ENCODE measurements around the gene TNP2.
"Not testable (repeated sequence)": the region's sequence is repeated elsewhere in the genome, so short reads cannot be mapped to it uniquely, and the experiment has no call there.

Gene TNP2

DNA sequence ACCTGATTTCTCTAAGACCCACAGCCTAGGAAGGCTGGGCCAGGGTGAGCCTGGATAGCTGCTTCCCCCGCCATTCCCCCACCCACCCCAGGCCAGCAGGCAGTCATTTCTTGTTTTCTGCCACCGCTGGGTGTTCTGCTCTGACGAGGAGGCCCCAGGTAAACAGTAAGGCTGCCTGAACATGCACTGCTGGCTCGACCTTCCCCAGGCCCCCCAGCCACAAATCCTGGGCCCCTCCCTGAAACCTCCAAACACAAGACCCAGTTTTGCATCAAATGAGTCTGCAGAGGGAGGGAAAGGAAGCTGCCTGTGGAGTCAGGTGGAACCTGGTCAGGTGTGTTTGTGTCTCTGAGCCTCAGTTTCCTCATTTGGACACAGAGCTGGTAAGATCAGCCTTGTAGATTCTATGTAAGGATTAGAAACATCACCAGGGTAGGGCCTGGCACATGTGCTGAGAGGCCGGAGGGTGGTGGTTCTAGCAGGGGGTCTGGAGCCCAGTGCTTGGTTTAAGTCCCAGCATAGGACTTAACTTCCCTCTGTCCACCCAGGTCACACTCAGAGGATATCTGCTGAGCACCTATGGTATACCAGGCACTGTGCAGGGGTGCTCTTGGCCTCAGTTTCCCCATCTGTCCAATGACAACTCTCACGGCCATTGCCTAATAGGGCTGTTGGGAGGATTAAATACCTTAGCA, 30.9 kb upstream of the TNP2 start:
- DNase-seq, result no peak

DNA sequence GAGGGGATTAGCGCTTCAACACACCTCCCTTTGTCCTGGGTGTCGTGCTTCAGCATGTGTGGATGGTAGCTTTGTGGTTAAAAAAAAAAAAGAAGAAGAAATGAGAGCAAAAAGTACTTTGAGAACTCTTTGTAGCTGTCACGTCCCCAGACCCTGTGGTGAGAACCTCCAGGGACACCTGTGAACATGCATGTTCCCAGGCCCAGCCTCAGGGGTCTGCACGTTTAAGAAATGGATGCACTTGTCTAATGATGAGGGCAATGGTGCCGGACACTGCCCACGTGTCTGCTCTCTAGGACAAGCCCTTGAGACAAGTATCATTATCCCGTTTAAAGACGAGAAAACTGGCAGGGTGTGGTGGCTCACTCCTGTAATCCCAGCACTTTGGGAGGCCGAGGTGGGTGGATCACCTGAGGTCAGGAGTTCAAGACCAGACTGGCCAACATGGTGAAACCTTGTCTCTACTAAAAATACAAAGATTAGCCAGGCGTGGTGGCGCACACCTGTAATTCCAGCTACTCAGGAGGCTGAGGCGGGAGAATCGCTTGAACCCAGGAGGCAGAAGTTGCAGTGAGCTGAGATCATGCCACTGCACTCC, 29.9 kb upstream of the TNP2 start:
- not testable (repeated sequence) for DNase-seq

DNA sequence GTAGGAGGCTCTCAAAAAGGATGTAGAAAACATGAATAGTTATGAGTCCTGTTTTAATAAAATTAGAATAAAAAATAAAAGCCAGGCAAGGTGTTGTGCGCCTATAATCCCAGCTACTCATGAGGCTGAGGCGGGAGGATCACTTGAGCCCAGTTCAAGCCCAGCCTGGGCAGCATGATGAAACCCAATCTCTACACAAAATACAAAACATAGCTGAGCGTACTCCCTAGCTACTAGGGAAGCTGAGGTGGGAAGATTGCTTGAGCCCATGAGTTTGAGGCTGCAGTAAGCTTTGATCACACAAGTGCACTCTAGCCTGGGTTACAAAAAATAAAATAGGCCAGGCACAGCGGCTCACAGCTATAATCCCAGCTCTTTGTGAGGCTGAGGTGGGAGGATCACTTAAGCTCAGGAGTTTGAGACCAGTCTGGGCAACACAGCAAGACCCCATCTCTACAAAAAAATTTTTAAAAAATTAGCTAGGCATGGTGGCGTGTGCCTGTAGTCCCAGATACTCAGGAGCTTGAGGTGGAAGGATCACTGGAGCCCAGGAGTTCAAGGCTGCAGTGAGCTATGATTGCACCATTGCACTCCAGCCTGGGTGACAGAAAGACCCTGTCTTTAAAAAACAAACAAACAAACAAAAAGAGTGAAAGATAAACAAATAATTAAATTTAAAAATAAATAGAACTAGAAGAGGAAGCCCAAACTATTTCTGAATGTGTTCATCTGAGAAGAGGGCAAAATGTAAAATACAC, 29.2 kb upstream of the TNP2 start:
- no peak for DNase-seq

DNA sequence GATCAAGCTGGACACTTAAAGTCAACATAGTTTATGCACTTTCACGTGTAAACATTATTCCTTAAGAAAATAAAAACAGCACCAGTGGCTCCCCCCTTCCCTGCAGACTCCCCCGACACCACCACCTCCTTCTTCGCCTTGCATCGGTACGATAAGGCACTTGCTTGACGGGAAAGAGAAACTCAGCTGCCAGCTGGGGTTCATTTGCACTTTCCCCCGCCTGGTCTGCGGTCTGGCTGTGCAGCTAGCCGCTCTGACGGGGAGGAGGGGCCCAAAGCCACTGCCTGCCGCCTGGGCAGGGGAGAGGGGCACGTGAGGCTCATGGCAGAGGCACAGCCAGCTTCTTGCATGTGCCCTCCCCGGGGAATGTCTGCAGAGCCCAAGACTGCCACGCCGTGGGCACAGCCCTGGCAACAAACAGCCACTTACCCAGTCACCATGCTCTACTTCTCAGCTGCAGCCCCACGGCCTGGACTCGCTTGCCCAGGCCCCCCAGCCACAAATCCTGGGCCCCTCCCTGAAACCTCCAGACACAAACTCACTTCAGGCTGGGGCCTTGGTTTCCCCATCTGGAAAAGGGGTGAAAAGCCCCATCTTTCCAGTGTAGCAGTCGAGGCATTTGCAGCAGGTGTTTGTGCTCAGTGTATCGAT, 28.5 kb upstream of the TNP2 start:
- peak; percentile 62 for DNase-seq

DNA sequence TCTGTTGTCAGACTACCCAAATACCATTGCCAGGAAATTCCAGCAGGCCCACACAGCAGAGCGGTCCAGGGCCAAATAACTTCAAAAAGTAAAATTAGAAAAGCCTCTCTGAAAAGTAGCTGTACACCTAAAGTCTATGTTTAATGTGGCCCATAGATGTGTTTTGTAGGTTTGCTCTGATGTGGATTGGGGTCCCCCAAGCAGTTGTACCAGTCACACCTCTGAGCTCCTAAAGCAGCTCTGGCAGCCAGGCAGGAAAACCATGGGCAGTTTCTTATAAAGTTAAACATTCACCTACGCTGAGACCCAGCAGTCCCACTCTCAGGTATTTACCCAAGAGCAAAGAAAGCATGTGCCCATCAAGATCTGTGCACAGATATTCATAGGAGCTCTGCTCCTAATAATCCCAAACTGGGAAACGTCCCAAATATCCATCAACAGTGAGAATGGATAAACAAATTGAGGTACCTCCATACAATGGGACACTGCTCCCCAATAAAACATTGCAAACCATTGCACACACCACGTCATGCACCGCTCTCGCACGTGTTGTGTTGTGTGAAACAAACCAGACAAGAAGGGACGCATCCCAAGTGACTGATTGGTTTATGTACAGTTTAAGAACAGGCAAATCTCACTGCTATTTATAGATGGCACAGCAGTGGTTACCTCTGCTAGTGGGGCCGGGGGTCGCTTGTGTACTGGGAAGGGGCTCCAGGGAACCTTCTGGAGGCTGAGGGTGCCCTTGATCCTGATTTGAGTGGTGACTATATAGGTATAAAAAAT, 27.8 kb upstream of the TNP2 start:
- no peak for DNase-seq

DNA sequence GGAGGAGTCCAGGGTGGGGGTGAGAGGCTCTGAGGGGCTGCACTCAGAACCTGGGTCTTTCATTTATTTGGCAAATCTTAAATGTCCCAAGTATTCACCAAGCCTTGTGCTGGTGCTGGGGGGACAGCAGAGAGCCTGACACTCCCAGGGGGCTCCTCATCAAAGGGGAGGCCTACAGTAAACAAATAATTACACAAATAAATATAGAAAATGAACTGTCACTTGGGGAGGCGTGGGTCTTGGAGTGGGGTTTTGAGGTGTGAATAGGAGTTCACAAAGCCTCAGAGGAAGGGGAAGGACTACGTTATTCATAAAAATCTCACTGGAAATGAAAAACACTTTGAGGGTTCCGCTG, 27.2 kb upstream of the TNP2 start:
- no peak for DNase-seq

DNA sequence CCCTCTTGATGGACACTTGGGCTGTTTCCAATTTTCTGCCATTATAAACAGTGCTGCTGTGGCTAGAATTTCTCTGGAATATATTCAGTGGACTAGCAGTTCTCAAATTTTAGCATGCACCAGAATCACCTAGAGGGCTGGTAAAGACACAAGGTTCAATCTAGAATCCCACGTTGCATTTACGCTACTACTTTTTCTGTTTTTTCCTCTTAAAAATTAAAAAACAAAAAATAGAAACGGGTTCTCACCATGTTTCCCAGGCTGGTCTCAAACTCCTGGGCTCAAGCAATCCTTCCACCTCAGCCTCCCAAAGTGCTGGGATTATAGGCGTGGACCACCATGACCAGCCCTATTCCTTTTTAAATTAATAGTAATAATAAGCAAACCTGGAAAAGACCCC, 26.5 kb upstream of the TNP2 start:
- no peak for DNase-seq

DNA sequence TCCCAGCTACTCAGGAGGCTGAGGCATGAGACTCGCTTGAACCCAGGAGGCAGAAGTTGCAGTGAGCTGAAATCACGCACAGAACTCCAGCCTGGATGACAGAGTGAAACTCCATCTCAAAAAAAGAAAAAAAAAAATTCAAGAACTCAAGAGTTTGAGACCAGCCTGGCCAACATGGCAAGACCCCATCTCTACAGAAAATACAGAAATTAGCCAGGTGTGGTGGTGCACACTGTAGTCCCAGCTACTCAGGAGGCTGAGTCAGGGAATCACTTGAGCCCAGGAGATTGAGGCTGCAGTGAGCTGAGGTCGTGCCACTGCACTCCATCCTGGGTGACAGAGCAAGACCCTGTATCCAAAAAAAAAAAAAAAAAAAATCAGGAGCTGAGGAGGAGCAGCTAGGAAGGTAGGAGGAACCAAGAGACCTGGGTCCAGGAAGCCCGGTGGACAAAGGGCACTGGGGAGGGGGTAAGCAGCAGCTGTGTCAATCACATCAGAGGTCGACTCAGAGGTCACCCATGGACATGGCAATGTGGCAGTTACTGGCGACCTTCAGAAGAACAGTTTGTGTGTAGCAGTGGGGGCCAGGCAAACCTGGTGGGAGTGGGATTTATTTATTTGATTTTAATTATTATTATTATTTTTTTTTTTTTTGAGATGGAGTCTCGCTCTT, 23.1 kb upstream of the TNP2 start:
- DNase-seq, result no peak

DNA sequence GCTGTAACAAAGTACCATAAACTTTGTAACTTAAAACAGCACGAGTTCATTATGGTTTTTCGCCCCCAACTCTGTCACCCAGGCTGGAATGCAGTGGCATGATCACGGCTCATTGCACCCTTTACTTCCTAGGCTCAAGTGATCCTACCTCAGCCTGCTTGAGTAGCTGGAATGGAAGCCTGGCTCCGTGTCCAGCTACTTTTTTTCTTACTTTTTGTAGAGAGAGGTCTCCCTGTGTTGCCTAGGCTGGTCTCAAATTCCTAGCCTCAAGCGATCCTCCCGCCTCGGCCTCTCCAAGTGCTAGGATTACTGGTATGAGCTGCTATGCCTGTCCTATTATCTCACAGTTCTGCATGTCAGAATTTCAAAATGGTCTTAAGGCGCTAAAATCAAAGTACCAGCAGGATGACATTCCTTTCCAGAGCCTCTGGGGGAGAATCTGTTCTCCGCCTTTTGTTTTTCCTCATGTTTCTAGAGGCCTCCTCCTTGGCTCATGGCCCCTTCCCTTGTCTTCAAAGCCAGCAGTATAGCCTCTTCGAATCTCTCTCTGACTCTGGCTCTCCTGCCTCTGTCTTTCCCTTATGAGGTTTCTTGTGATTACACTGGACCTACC, 22.1 kb upstream of the TNP2 start:
- no peak for DNase-seq

DNA sequence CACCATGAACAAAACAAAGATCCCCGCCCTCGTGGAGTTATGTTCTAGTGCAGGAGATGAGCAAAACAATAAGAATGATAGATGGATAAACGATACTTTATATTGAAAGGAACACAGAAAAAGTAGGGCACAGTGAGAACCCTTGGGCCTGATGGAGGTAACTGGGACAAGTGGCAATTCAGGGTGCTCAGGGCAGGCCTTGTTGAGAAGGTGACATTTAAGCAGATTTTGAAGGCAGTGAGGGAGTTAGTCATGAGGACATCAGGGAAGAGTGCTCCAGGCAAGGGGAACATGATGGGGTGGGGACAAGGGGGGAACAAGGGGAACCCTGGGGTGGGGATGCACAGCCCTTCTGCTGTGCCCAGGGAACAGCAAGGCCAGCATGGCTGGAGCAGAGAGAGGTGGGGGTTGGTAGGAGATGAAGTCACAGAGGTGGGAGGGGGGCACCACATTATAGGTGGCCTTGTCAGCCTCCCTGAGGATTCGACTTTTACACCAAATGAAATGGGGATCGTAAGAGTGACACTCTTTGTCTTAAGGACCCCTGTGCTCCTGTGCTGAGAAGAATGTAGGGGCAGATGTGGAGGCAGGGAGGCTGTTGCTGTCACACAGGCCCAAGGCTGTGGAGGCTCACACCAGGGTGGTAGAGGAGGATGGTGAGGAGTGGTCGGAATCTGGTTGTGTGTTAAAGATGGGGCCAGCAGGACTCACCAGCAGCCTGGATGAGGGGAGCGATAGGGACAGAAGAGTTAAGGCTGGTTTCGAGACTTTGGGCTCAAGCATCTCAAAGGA, 21.2 kb upstream of the TNP2 start:
- DNase-seq, result no peak

DNA sequence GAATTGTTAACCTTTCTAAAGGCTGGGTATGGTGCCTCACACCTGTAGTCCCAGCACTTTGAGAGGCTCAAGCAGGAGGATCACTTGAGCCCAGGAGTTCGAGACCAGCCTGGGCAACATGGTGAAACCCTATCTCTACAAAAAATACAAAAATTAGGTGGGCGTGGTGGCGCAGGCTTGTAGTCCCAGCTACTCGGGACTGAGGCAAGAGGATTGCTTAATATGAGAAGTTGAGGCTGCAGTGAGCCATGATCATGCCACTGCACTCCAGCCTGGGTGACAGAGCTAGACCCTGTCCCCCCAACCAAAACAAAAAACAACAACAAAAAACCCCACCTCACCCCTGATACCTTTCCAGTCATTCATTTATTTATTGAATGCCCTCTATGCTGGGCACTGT, 20.6 kb upstream of the TNP2 start:
- not testable (repeated sequence) for DNase-seq

DNA sequence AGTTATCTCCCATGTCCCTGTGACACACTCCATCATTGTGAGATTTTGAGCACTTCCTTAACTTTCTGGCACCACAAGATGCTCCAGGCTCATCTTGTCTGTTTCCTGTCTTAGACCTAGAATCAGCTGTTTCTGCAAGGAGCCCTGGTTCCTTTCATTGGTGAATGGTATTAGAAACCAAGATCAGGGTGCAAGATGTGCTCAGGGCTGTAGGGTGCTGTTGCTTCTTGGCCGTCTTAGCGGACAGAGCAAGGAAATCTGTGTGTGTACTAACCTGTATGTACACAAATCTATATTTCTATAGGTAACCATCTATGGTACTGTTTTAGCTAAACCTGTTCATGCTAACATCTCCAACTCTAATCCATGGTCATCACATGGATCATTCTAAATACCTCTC, 20.1 kb upstream of the TNP2 start:
- DNase-seq, result no peak

DNA sequence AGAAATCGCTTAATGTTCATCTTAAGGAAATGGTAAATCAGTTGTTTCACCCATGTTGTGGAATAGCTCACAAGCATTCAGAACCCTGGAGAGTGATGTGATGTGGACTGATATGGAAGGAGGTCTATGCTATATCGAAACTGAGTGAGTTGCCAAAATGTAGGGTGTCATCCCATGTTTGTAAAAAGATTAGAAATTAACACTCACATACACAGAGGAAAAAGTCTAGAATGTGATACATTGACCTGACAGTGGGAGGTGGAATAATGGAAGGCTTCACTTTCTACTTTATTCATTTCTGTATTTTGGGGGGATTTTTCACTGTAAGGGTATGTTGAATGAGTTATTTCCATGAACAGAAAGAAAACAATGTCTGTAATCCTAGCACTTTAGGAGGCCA, 16.7 kb upstream of the TNP2 start:
- DNase-seq, result no peak

DNA sequence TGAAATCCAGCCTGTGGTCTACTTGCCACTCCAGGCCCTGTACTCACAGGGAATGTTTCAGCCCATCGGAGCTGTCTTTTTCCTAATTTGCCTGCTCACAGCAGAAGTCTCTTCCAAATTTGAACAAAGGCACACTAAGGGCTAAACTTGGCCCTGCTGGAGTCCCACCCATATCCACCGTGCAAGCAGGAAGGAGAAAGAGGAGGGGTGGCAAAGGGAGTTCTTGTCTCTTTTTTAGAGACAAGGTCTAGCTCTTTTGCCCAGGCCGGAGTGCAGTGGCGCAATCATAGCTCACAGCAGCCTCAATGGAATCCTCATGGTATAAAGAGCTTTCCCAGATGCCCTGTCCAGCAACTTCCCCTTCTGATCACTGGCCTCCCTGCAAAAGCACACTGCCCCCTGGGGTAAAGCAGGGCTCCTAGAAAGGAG, 14.7 kb upstream of the TNP2 start:
- DNase-seq, result no peak

DNA sequence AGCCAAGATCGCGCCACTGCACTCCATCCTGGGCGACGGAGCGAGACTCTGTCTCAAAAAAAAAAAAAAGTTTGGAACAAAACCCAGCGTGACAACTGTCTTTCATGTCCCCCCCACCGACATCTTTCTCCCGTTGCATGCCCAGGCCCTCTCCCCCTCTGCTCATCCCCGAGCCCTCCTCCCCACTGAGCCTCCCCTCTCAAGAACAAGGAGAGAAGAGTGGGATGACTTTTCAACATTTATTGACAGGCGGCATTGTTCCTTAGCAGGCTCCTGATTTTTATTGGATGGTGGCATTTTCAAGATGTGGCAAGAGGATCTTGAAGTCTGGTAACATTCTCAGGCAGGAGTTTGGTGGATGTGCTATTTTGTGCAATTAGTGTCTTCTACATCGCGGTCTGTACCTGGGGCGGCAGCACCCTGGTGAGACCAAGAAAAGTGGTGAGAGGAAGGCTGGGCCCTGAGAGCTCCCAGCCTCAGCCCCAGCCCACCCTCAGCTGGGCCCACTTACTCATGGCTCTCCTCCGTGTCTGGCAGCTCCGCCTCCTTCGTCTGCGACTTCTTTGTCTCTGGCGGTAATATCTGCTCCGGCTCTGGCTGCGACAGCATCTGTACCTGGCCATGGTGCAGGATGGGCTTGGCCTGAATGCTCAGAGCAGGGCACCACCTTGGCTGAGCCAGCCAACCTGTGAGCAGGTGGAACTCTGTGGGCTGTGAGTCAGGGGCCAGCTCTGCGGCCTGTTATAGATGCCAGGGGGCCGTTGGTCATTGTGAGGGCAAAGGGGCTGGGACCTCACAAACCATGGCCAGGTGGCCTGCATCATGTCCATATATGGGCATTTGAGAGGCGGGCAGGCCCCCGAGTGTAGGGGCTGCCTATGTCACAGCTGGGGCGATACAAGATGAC, 11.7 kb upstream of the TNP2 start, which contains the start of gene PRM1:
PRM1 (minus strand) TSS at position 715 of the 907 bp plus-strand sequence; CDS start at position 623, 92 bp downstream.
- no peak for DNase-seq

DNA sequence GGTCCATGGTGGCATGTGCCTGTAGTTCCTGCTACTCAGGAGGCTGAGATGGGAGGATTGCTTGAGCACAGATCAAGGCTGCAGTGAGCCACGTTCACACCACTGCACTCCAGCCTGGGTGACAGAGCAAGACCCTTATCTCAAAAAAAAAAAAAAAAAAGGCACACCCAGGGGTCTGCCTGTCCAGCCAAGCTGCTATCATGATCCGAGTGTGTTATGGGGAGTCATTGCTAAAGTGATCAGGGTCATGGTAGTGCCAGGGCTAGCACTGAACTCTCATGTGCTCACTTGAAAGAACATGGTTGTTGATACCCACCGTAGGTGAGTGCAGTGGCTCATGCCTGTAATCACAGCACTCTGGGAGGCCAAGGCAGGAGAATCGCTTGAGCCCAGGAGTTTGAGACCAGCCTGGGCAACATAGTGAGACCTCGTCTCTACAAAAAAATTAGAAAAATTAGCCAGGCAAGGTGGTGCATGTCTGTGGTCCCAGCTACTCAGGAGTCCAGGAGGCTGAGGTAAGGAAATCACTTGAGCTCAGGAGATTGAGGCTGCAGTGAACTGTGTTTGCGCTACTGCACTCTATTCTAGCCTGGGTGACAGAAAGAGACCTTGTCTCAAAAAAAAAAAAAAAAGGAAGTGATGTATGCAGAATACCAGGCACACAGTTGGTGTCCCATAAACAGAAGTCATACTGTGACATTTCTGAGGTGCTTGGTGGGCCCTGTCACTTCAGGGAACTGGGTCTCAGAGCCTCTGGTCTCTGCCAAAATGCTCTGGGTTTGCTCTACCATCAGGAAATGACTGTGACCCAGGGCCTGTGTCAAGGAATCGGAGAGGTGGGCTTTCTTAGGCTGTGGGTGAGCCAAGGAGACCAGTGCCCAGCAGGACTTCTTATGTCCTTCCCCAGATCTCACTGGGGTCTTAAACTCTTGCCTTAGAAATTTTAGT, 9.8 kb upstream of the TNP2 start:
- DNase-seq, result no peak

DNA sequence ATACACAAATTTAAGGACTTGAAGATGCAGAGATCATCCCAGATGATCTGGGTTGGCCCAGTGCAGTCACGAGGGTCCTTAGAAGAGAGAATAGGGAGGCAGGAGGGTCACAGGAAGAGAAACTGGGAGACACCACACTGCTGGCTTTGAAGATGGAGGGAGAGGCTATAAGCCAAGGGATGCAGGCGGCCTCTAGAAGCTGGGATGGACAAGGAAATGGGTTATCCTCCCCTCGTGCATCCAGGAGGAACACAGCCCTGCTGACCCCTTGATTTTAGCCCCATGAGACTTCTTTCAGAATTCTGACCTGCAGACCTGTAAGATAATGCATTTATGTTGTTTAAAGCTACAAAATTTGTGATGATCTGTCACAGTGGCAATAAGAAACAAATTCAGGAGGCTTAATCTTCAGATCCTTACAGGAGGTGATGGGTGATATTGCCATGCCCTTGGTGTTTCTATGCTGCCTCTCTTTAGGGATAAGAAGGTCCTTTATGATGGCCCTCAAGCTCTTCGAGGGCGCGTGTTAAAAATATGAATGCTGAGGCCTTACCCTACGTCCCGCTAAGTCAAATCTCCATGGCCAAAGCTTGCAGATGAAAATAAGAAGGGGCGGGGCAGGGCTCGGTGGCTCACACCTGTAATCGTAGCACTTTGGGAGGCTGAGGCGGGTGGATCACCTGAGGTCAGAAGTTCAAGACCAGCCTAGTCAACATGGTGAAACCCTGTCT, 8.6 kb upstream of the TNP2 start:
- DNase-seq, result no peak
